ENCODE results near the gene ACOXL. TPM values are rescaled to one million over a fixed set of nuclear protein-coding genes. Genes with fewer than 3 reads are reported as not detected.

The ACOXL gene
- polyA plus RNA-seq, 4 donors: 0.06 to 0.56 TPM; not detected in 2

DNA sequence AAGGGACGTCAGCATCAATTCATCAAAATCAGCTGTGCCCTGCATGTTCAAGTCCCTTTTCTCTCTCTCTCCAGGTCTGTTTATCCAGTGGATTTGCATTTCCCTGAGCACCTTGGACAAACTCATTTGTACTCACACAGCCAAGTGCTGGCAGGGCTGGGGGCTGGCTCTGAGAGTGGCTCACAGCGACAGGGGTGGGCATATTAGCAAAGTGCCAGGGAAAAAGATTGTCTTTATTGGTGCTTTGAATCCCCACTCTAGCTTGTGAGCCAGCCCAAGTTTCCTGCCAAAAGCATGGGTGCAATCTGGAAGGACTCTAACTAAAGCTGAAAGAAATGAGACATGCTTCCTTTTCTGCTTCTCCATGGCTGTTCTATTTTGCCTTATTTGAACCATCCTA is 56.6 kb downstream of the ACOXL start:
- DNase-seq: no peak
- no peak for FAIRE-seq
- Histone ChIP-seq H3K4me1 (ENCODE audit: control insufficient read depth in 3 of 3, insufficient read depth in 2 of 3, low read depth in 1 of 3, low read length in 2 of 3) (no peaks in the 10 kb centered on the region), H3K27me3 (ENCODE audit: control insufficient read depth in 3 of 3, insufficient read depth in 3 of 3, low read length in 3 of 3) (peaks cover 0 to 35% (median 11%) of the 10 kb centered on the region in 3 donors), H3K36me3 (ENCODE audit: control insufficient read depth in 3 of 3, insufficient read depth in 2 of 3, low read depth in 1 of 3, low read length in 3 of 3) (no peaks in the 10 kb centered on the region), H3K4me3 (ENCODE audit: low read depth in 1 of 3, low read length in 3 of 3) (no peak overlapping the region), H3K27ac (ENCODE audit: low read depth in 1 of 3, low read length in 2 of 3) (no peak overlapping the region), H3K9me3 (ENCODE audit: control insufficient read depth in 2 of 2, insufficient read depth in 1 of 2, low read depth in 1 of 2, low read length in 1 of 2) (no peaks in the 10 kb centered on the region)
- 43 to 54% (median 47%) methylated on average over 2 of the region's 2 CpGs for WGBS, 3 donors

DNA sequence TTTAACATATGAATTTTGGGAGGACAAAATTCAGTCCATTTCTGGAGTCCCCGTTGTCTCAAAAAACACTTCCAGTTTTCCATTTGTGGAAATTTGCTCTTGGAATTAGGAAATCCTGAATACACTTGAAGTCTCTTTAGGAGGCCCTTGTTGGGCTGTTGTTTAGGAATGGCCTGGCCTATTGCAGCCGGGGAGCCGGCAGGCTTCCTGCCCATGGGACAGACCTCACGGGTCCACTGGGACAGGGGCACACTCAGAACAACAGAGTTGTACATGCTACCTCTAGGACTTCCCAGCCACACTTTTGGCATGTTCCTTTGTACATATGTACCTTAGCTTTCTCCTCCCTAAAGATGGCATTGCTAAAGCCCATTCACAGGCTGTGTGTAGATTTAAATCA is 57.3 kb downstream of the ACOXL start:
- DNase-seq (no peak), FAIRE-seq (no peak)
- Histone ChIP-seq H3K36me3 (ENCODE audit: control insufficient read depth in 3 of 3, insufficient read depth in 2 of 3, low read depth in 1 of 3, low read length in 3 of 3) (no peaks in the 10 kb centered on the region), H3K27ac (ENCODE audit: low read depth in 1 of 3, low read length in 2 of 3) (no peak overlapping the region), H3K4me1 (ENCODE audit: control insufficient read depth in 3 of 3, insufficient read depth in 2 of 3, low read depth in 1 of 3, low read length in 2 of 3) (no peaks in the 10 kb centered on the region), H3K9me3 (ENCODE audit: control insufficient read depth in 2 of 2, insufficient read depth in 1 of 2, low read depth in 1 of 2, low read length in 1 of 2) (no peaks in the 10 kb centered on the region), H3K27me3 (ENCODE audit: control insufficient read depth in 3 of 3, insufficient read depth in 3 of 3, low read length in 3 of 3) (peaks cover 0 to 38% (median 11%) of the 10 kb centered on the region in 3 donors), H3K4me3 (ENCODE audit: low read depth in 1 of 3, low read length in 3 of 3) (no peak overlapping the region)
- WGBS, 3 donors: 83 to 93% (median 89%) methylated on average over 4 of the region's 4 CpGs

DNA sequence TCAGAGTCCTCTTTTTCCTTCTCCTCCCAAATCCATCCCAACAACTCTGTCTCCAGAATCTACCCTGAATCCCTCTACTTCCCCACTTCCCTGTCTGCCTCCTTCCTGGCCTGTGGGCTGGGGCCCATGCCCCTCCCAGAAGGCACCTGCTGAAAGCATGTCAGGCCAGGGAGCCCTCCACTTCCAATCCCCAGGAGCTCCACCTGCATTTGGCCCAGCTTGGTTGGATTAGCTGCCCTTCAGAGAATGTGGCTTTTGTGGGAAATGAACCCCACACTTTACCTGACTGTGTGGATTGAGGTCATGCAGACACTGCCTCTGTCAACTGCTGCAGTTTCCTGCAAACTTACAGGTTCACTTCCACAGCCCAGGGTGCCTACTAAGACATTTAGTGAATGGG is 58.5 kb downstream of the ACOXL start:
- no peak overlapping the region for H3K4me3 ChIP-seq (ENCODE audit: low read depth in 1 of 3, low read length in 3 of 3)
- H3K9me3 ChIP-seq (ENCODE audit: control insufficient read depth in 2 of 2, insufficient read depth in 1 of 2, low read depth in 1 of 2, low read length in 1 of 2): no peaks in the 10 kb centered on the region
- no peak overlapping the region for H3K27ac ChIP-seq (ENCODE audit: low read depth in 1 of 3, low read length in 2 of 3)
- FAIRE-seq (no peak), DNase-seq (no peak)
- H3K27me3 ChIP-seq (ENCODE audit: control insufficient read depth in 3 of 3, insufficient read depth in 3 of 3, low read length in 3 of 3): peaks cover 0 to 43% (median 11%) of the 10 kb centered on the region in 3 donors
- no peaks in the 10 kb centered on the region for H3K36me3 ChIP-seq (ENCODE audit: control insufficient read depth in 3 of 3, insufficient read depth in 2 of 3, low read depth in 1 of 3, low read length in 3 of 3)
- H3K4me1 ChIP-seq (ENCODE audit: control insufficient read depth in 3 of 3, insufficient read depth in 2 of 3, low read depth in 1 of 3, low read length in 2 of 3): no peaks in the 10 kb centered on the region

- H3K4me3 ChIP-seq (ENCODE audit: low read depth in 1 of 3, low read length in 3 of 3): no peak overlapping the region
- DNase-seq (no peak), FAIRE-seq (no peak)
- H3K4me1 ChIP-seq (ENCODE audit: control insufficient read depth in 3 of 3, insufficient read depth in 2 of 3, low read depth in 1 of 3, low read length in 2 of 3): no peaks in the 10 kb centered on the region
- H3K9me3 ChIP-seq (ENCODE audit: control insufficient read depth in 2 of 2, insufficient read depth in 1 of 2, low read depth in 1 of 2, low read length in 1 of 2): no peaks in the 10 kb centered on the region
- H3K27me3 ChIP-seq (ENCODE audit: control insufficient read depth in 3 of 3, insufficient read depth in 3 of 3, low read length in 3 of 3): peaks cover 0 to 42% (median 11%) of the 10 kb centered on the region in 3 donors
- no peaks in the 10 kb centered on the region for H3K36me3 ChIP-seq (ENCODE audit: control insufficient read depth in 3 of 3, insufficient read depth in 2 of 3, low read depth in 1 of 3, low read length in 3 of 3)
- WGBS, 3 donors: 73 to 83% (median 74%) methylated on average over 4 of the region's 4 CpGs
- H3K27ac ChIP-seq (ENCODE audit: low read depth in 1 of 3, low read length in 2 of 3): no peak overlapping the region
These were observed 59.1 kb downstream of the ACOXL start for GRCh38 chr2:110791435-110791834.

- no peaks in the 10 kb centered on the region for H3K36me3 ChIP-seq (ENCODE audit: control insufficient read depth in 3 of 3, insufficient read depth in 2 of 3, low read depth in 1 of 3, low read length in 3 of 3)
- no peaks in the 10 kb centered on the region for H3K4me1 ChIP-seq (ENCODE audit: control insufficient read depth in 3 of 3, insufficient read depth in 2 of 3, low read depth in 1 of 3, low read length in 2 of 3)
- no peak overlapping the region for H3K4me3 ChIP-seq (ENCODE audit: low read depth in 1 of 3, low read length in 3 of 3)
- no peak for FAIRE-seq
- no peaks in the 10 kb centered on the region for H3K9me3 ChIP-seq (ENCODE audit: control insufficient read depth in 2 of 2, insufficient read depth in 1 of 2, low read depth in 1 of 2, low read length in 1 of 2)
- no peak overlapping the region for H3K27ac ChIP-seq (ENCODE audit: low read depth in 1 of 3, low read length in 2 of 3)
- no peak for DNase-seq
- WGBS, 3 donors: 73 to 84% (median 75%) methylated on average over 4 of the region's 4 CpGs
- H3K27me3 ChIP-seq (ENCODE audit: control insufficient read depth in 3 of 3, insufficient read depth in 3 of 3, low read length in 3 of 3): peaks cover 0 to 41% (median 9%) of the 10 kb centered on the region in 3 donors
These were observed 60.7 kb downstream of the ACOXL start for GRCh38 chr2:110793034-110793433.

DNA sequence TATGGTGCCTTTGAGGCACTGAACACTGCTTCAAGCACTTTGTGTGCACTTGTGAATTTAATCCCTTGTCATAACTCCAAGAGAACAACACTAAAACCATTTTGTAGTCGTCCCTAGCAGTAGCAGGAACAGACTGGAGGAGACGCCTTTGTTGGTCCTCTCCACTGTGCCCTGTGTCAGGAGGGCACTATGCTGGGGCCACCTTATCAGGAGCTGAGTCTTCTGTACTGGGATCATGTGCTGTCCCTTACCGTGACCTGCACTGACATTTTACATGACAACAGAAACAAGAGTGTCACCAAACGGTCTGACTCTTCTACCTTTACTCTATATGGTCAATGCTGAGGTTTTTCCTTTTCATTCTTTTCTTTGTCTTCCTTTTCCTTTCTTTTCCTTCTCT is 62.0 kb downstream of the ACOXL start:
- H3K36me3 ChIP-seq (ENCODE audit: control insufficient read depth in 3 of 3, insufficient read depth in 2 of 3, low read depth in 1 of 3, low read length in 3 of 3): no peaks in the 10 kb centered on the region
- FAIRE-seq: no peak

DNA sequence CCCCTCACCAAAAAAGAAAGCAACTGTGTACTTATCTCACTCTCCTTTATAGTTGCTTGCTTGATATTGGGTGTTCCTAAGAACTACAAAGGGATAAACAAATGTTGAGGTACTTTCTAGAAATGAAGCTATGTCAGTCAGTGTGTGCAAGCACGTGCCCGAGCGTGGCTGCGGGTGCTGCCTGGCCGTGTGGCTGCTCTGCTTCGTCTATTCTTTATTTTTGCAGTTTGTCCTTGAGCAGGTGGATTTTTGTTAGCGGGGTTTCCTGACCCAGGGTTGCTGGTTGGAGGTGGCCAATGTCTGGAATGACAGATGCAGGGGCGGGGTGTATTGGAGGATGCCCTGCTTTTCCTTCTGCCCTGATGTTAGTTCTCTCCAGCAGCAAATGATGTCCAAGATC is 62.6 kb downstream of the ACOXL start:
- H3K4me3 ChIP-seq (ENCODE audit: low read depth in 1 of 3, low read length in 3 of 3): no peak overlapping the region
- peaks cover 0 to 37% (median 8%) of the 10 kb centered on the region in 3 donors for H3K27me3 ChIP-seq (ENCODE audit: control insufficient read depth in 3 of 3, insufficient read depth in 3 of 3, low read length in 3 of 3)
- no peak for FAIRE-seq
- no peak for DNase-seq
- no peak overlapping the region for H3K27ac ChIP-seq (ENCODE audit: low read depth in 1 of 3, low read length in 2 of 3)
- H3K9me3 ChIP-seq (ENCODE audit: control insufficient read depth in 2 of 2, insufficient read depth in 1 of 2, low read depth in 1 of 2, low read length in 1 of 2): no peaks in the 10 kb centered on the region
- H3K4me1 ChIP-seq (ENCODE audit: control insufficient read depth in 3 of 3, insufficient read depth in 2 of 3, low read depth in 1 of 3, low read length in 2 of 3): no peaks in the 10 kb centered on the region
- H3K36me3 ChIP-seq (ENCODE audit: control insufficient read depth in 3 of 3, insufficient read depth in 2 of 3, low read depth in 1 of 3, low read length in 3 of 3): no peaks in the 10 kb centered on the region
- 83 to 89% (median 83%) methylated on average over 8 of the region's 8 CpGs for WGBS, 3 donors

More for the DNA sequence above, 62.0 kb downstream of the ACOXL start:
- H3K27ac ChIP-seq (ENCODE audit: low read depth in 1 of 3, low read length in 2 of 3): no peak overlapping the region
- H3K4me1 ChIP-seq (ENCODE audit: control insufficient read depth in 3 of 3, insufficient read depth in 2 of 3, low read depth in 1 of 3, low read length in 2 of 3): no peaks in the 10 kb centered on the region
- peaks cover 0 to 41% (median 9%) of the 10 kb centered on the region in 3 donors for H3K27me3 ChIP-seq (ENCODE audit: control insufficient read depth in 3 of 3, insufficient read depth in 3 of 3, low read length in 3 of 3)
- no peak overlapping the region for H3K4me3 ChIP-seq (ENCODE audit: low read depth in 1 of 3, low read length in 3 of 3)
- no peaks in the 10 kb centered on the region for H3K9me3 ChIP-seq (ENCODE audit: control insufficient read depth in 2 of 2, insufficient read depth in 1 of 2, low read depth in 1 of 2, low read length in 1 of 2)
- WGBS, 3 donors: 63 to 69% (median 67%) methylated on average over 4 of the region's 4 CpGs
- DNase-seq: no peak

GRCh38 chr2:110796716-110797301 is 64.4 kb downstream of the ACOXL start:
- Histone ChIP-seq H3K36me3 (ENCODE audit: control insufficient read depth in 3 of 3, insufficient read depth in 2 of 3, low read depth in 1 of 3, low read length in 3 of 3) (no peaks in the 10 kb centered on the region), H3K27me3 (ENCODE audit: control insufficient read depth in 3 of 3, insufficient read depth in 3 of 3, low read length in 3 of 3) (peaks cover 0 to 25% (median under 1%) of the 10 kb centered on the region in 3 donors), H3K27ac (ENCODE audit: low read depth in 1 of 3, low read length in 2 of 3) (no peak overlapping the region), H3K9me3 (ENCODE audit: control insufficient read depth in 2 of 2, insufficient read depth in 1 of 2, low read depth in 1 of 2, low read length in 1 of 2) (no peaks in the 10 kb centered on the region), H3K4me1 (ENCODE audit: control insufficient read depth in 3 of 3, insufficient read depth in 2 of 3, low read depth in 1 of 3, low read length in 2 of 3) (no peaks in the 10 kb centered on the region), H3K4me3 (ENCODE audit: low read depth in 1 of 3, low read length in 3 of 3) (no peak overlapping the region)
- DNase-seq (no peak), FAIRE-seq (no peak)
- WGBS, 3 donors: 65 to 73% (median 69%) methylated on average over 7 of the region's 7 CpGs

- Histone ChIP-seq H3K4me1 (ENCODE audit: control insufficient read depth in 3 of 3, insufficient read depth in 2 of 3, low read depth in 1 of 3, low read length in 2 of 3) (no peaks in the 10 kb centered on the region), H3K27me3 (ENCODE audit: control insufficient read depth in 3 of 3, insufficient read depth in 3 of 3, low read length in 3 of 3) (peaks cover 0 to 9% (median 0%) of the 10 kb centered on the region in 3 donors), H3K9me3 (ENCODE audit: control insufficient read depth in 2 of 2, insufficient read depth in 1 of 2, low read depth in 1 of 2, low read length in 1 of 2) (no peaks in the 10 kb centered on the region), H3K36me3 (ENCODE audit: control insufficient read depth in 3 of 3, insufficient read depth in 2 of 3, low read depth in 1 of 3, low read length in 3 of 3) (no peaks in the 10 kb centered on the region), H3K4me3 (ENCODE audit: low read depth in 1 of 3, low read length in 3 of 3) (no peak overlapping the region), H3K27ac (ENCODE audit: low read depth in 1 of 3, low read length in 2 of 3) (no peak overlapping the region)
- FAIRE-seq: no peak
- 92 to 96% (median 93%) methylated on average over 3 of the region's 3 CpGs for WGBS, 3 donors
- DNase-seq: no peak
These were observed 67.0 kb downstream of the ACOXL start for GRCh38 chr2:110799376-110799775.

Measured in small intestine (tissue), 7 donors.